H1 (cell line): ENCODE measurements around the gene TLCD3B.

ENCODE experiments used
- BACH1 ChIP-seq: IDR thresholded peaks from 2 replicates; pipeline ENCODE4 v1.6.1; 2012; ENCODE audit warnings: low read length, improper control_type of control experiment
- EGR1 ChIP-seq: IDR thresholded peaks from 2 replicates; pipeline ENCODE4 v1.6.1; 2011; ENCODE audit warnings: low read depth, low read length, borderline replicate concordance
- EP300 ChIP-seq, 2 experiments: IDR thresholded peaks; 1 replicate in 1 of 2; 2 replicates in 1 of 2; pipeline ENCODE4 v1.6.1; 2011 to 2012; ENCODE audit warnings: low read depth in 2 of 2, low read length in 2 of 2, mild to moderate bottlenecking in 2 of 2, borderline replicate concordance in 1 of 2, inconsistent platforms in 1 of 2, moderate library complexity in 1 of 2
- EZH2 ChIP-seq: fragments of 200-600 bp; sonication (generic); IDR thresholded peaks from 2 replicates; pipeline ENCODE4 v1.7.1; 2012; ENCODE audit warnings: low read depth, mild to moderate bottlenecking, moderate library complexity, low read length, inconsistent platforms; ENCODE audit not compliant: severe bottlenecking
- PHF8 ChIP-seq: fragments of 200-600 bp; sonication (generic); conservative IDR thresholded peaks from 2 replicates; pipeline ENCODE4 v1.7.1; 2012; ENCODE audit warnings: low read depth, mild to moderate bottlenecking, inconsistent platforms, low read length, moderate library complexity
- RBBP5 ChIP-seq: IDR thresholded peaks from 2 replicates; pipeline ENCODE4 v1.7.1; 2012; ENCODE audit warnings: low read depth, mild to moderate bottlenecking, inconsistent platforms, low read length, moderate library complexity, borderline replicate concordance
- RFX5 ChIP-seq: IDR thresholded peaks from 2 replicates; pipeline ENCODE4 v1.6.1; 2011; ENCODE audit warnings: low read depth, low read length, improper control_type of control experiment, borderline replicate concordance
- SP2 ChIP-seq: IDR thresholded peaks from 2 replicates; pipeline ENCODE4 v1.6.1; 2012; ENCODE audit warnings: mild to moderate bottlenecking, low read length, inconsistent platforms
- YY1 ChIP-seq: IDR thresholded peaks from 2 replicates; pipeline ENCODE4 v1.6.1; 2011; ENCODE audit warnings: low read depth, mild to moderate bottlenecking, low read length
- TF ChIP-seq, protein P1 (sequence below), 3 experiments: IDR thresholded peaks; 1 replicate in 2 of 3; 2 replicates in 1 of 3; pipeline versions ENCODE4 v1.5.1 to v1.6.1; 2011; ENCODE audit warnings: low read length in 3 of 3, mild to moderate bottlenecking in 3 of 3, inconsistent platforms in 2 of 3, low read depth in 1 of 3, moderate library complexity in 1 of 3; ENCODE audit not compliant: insufficient read depth in 1 of 3; ENCODE audit errors: control extremely low read depth in 1 of 3

DNA sequence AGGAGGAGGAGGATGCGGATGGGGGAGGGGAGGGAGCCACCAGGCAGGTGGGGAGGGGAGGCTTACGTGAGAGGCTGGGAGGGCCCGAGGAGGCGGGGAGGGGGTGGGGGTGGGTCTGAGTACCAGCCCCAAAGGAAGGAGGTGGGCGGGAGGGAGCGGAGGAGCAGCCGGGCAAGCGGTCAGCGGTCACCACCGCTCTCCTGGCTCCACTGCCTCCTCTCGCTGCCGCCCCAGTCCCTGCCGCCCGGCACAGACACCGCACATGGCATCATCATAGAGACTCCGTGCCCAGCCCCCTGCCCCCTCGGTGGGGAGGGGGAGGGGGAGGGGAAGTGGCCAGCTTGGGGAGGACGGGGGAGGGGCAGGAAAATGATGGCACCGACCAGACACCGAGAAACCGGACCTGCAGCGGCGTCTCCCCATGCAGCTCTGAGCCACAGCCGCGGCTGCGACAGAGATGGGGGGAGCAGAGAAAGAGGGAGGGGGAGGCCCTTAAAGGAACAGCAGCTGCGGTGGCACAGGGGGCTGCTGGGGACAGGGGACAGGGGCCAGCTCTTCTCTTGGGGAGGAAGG, at the start of gene TLCD3B:
- TF ChIP-seq, protein P1, sequence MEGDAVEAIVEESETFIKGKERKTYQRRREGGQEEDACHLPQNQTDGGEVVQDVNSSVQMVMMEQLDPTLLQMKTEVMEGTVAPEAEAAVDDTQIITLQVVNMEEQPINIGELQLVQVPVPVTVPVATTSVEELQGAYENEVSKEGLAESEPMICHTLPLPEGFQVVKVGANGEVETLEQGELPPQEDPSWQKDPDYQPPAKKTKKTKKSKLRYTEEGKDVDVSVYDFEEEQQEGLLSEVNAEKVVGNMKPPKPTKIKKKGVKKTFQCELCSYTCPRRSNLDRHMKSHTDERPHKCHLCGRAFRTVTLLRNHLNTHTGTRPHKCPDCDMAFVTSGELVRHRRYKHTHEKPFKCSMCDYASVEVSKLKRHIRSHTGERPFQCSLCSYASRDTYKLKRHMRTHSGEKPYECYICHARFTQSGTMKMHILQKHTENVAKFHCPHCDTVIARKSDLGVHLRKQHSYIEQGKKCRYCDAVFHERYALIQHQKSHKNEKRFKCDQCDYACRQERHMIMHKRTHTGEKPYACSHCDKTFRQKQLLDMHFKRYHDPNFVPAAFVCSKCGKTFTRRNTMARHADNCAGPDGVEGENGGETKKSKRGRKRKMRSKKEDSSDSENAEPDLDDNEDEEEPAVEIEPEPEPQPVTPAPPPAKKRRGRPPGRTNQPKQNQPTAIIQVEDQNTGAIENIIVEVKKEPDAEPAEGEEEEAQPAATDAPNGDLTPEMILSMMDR (IDR thresholded peaks at IDR 0.05; ENCODE audit: control extremely low read depth in 1 of 3, insufficient read depth in 1 of 3, low read depth in 1 of 3, low read length in 3 of 3): no peak
- TF ChIP-seq RFX5: no peak
- TF ChIP-seq EGR1: no peak
- TF ChIP-seq RBBP5: no peak
- no peak for TF ChIP-seq BACH1
- TF ChIP-seq EP300 (IDR thresholded peaks at IDR 0.05; ENCODE audit: borderline replicate concordance in 1 of 2, low read depth in 2 of 2, low read length in 2 of 2): no peak
- TF ChIP-seq EZH2: no peak
- TF ChIP-seq SP2: no peak
- no peak for TF ChIP-seq YY1
- TF ChIP-seq PHF8: no peak
